Measurements from ENCODE around the gene NRXN3. TPM values are rescaled to one million over a fixed set of nuclear protein-coding genes. Genes with fewer than 3 reads are reported as not detected.

The NRXN3 gene
- total and polyA plus RNA-seq, 2 donors (not counting 1 experiment from before 2014, with no cell fraction given) = not detected

DNA sequence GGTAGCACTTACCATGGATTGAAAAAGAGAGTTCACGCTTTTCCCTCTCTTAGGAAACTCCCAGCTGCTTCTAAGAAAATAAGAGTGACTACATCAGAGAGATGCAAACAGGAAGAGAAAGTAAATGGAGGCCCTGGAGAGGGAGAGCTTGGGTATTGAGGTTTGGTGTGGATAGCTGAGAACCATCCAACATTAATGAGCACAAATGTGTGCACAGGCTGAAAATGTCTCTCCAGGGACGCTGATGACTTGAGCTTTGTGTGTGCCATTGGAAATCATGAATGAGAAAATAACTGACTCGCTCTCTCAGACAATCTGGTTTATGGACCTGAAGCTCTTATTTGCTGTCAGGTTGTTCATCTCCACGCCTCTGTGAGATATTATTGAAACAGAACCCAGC lies 318.8 kb downstream of the NRXN3 start:
- no peak overlapping the region for H3K4me3 ChIP-seq (ENCODE audit: control extremely low read depth in 1 of 5, extremely low read depth in 1 of 5, insufficient read depth in 1 of 5, low read depth in 2 of 5, low read length in 4 of 5)
- ChIA-PET POLR2A (no interaction called here), CTCF (no interaction called here)
- Mint-ChIP-seq H3K27me3 (no peaks in the 10 kb centered on the region), H3K4me1 (no peaks in the 10 kb centered on the region), H3K9me3 (ENCODE audit: insufficient read depth) (no peaks in the 10 kb centered on the region), H3K27ac (no peak overlapping the region), H3K4me3 (no peak overlapping the region)
- H3K27me3 ChIP-seq (replicated peaks in 1 of 4; ENCODE audit: control extremely low read depth in 1 of 4, control insufficient read depth in 3 of 4, insufficient read depth in 4 of 4, low read length in 3 of 4) = no peaks in the 10 kb centered on the region
- 90% methylated on average over 3 of the region's 4 CpGs for WGBS (ENCODE audit: insufficient coverage)
- H3K27ac ChIP-seq (ENCODE audit: low read length in 2 of 2) = no peak overlapping the region
- TF ChIP-seq EZH2 (IDR thresholded peaks at IDR 0.05; ENCODE audit: borderline replicate concordance, insufficient read depth, low read depth, low read length, poor library complexity, severe bottlenecking) = no peak
- TF ChIP-seq, protein P1, sequence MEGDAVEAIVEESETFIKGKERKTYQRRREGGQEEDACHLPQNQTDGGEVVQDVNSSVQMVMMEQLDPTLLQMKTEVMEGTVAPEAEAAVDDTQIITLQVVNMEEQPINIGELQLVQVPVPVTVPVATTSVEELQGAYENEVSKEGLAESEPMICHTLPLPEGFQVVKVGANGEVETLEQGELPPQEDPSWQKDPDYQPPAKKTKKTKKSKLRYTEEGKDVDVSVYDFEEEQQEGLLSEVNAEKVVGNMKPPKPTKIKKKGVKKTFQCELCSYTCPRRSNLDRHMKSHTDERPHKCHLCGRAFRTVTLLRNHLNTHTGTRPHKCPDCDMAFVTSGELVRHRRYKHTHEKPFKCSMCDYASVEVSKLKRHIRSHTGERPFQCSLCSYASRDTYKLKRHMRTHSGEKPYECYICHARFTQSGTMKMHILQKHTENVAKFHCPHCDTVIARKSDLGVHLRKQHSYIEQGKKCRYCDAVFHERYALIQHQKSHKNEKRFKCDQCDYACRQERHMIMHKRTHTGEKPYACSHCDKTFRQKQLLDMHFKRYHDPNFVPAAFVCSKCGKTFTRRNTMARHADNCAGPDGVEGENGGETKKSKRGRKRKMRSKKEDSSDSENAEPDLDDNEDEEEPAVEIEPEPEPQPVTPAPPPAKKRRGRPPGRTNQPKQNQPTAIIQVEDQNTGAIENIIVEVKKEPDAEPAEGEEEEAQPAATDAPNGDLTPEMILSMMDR (IDR thresholded peaks at IDR 0.05) = no peak
- DNase-seq (no peak), ATAC-seq (ENCODE audit: low read depth) (no peak)
- no peak overlapping the region for H3K9ac ChIP-seq (ENCODE audit: low read length)
- H4K20me1 ChIP-seq (ENCODE audit: control insufficient read depth, insufficient read depth, low read length, poor library complexity, severe bottlenecking) = no peaks in the 10 kb centered on the region
- no peaks in the 10 kb centered on the region for H3K36me3 ChIP-seq (replicated peaks in 1 of 2; ENCODE audit: control extremely low read depth in 1 of 2, control insufficient read depth in 1 of 2, extremely low read depth in 1 of 2, insufficient read depth in 2 of 2, low read length in 1 of 2)
- no peaks in the 10 kb centered on the region for H3K4me1 ChIP-seq (ENCODE audit: control insufficient read depth in 2 of 2, insufficient read depth in 2 of 2, low read length in 2 of 2)
- no peaks in the 10 kb centered on the region for H3K9me3 ChIP-seq (ENCODE audit: control extremely low read depth in 1 of 3, control insufficient read depth in 2 of 3, insufficient read depth in 1 of 3, low read length in 2 of 3)
- H3K4me2 ChIP-seq (replicated peaks; ENCODE audit: low read depth, low read length, poor library complexity, severe bottlenecking) = no peak overlapping the region
- intact Hi-C loops (cut with micrococcal nuclease) = no loop called here
- H3K79me2 ChIP-seq (ENCODE audit: control insufficient read depth, insufficient read depth, low read length) = no peaks in the 10 kb centered on the region
- no peak overlapping the region for H2AFZ ChIP-seq (ENCODE audit: insufficient read depth, low read depth, low read length, poor library complexity, severe bottlenecking)

DNA sequence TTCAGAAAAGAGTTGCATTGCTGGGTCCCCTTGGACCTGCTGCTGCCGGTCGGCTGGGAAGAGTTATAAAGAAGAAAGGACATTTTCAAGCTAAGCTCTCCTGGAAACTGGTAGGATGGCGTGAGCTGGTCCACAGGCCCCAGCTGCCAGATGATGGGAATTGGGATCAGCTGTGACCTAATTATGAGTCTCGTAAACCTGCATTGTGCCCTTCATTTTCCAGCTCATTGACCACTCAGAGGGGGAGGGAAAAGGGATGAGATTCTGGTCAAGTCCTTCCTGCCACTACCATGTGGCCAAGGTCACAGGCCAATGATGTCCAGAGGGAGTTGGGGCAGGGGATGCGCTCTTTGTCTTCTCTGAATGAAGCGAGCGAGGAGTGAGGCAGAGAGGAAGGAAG lies 320.9 kb downstream of the NRXN3 start:
- H3K27ac ChIP-seq (ENCODE audit: low read length in 2 of 2) = no peak overlapping the region
- Mint-ChIP-seq H3K27ac (no peak overlapping the region), H3K4me1 (no peaks in the 10 kb centered on the region), H3K4me3 (no peak overlapping the region), H3K9me3 (ENCODE audit: insufficient read depth) (no peaks in the 10 kb centered on the region), H3K27me3 (no peaks in the 10 kb centered on the region)
- no peak overlapping the region for H3K4me3 ChIP-seq (ENCODE audit: control extremely low read depth in 1 of 5, extremely low read depth in 1 of 5, insufficient read depth in 1 of 5, low read depth in 2 of 5, low read length in 4 of 5)
- H2AFZ ChIP-seq (ENCODE audit: insufficient read depth, low read depth, low read length, poor library complexity, severe bottlenecking) = no peak overlapping the region
- H3K27me3 ChIP-seq (replicated peaks in 1 of 4; ENCODE audit: control extremely low read depth in 1 of 4, control insufficient read depth in 3 of 4, insufficient read depth in 4 of 4, low read length in 3 of 4) = peaks cover 0 to 3% (median 0%) of the 10 kb centered on the region in 4 experiments
- CTCF ChIA-PET = no interaction called here
- no peak overlapping the region for H3K4me2 ChIP-seq (replicated peaks; ENCODE audit: low read depth, low read length, poor library complexity, severe bottlenecking)
- TF ChIP-seq, protein P1 (IDR thresholded peaks at IDR 0.05) = no peak
- TF ChIP-seq EZH2 (IDR thresholded peaks at IDR 0.05; ENCODE audit: borderline replicate concordance, insufficient read depth, low read depth, low read length, poor library complexity, severe bottlenecking) = no peak
- H3K79me2 ChIP-seq (ENCODE audit: control insufficient read depth, insufficient read depth, low read length) = no peaks in the 10 kb centered on the region
- H3K36me3 ChIP-seq (replicated peaks in 1 of 2; ENCODE audit: control extremely low read depth in 1 of 2, control insufficient read depth in 1 of 2, extremely low read depth in 1 of 2, insufficient read depth in 2 of 2, low read length in 1 of 2) = no peaks in the 10 kb centered on the region
- H4K20me1 ChIP-seq (ENCODE audit: control insufficient read depth, insufficient read depth, low read length, poor library complexity, severe bottlenecking) = no peaks in the 10 kb centered on the region
- no peak for ATAC-seq (ENCODE audit: low read depth)
- intact Hi-C loops (cut with micrococcal nuclease) = no loop called here
- POLR2A ChIA-PET = no interaction called here
- no peaks in the 10 kb centered on the region for H3K4me1 ChIP-seq (ENCODE audit: control insufficient read depth in 2 of 2, insufficient read depth in 2 of 2, low read length in 2 of 2)
- WGBS (ENCODE audit: insufficient coverage) = 69% methylated on average over 4 of the region's 7 CpGs
- DNase-seq = no peak
- H3K9ac ChIP-seq (ENCODE audit: low read length) = no peak overlapping the region
- no peaks in the 10 kb centered on the region for H3K9me3 ChIP-seq (ENCODE audit: control extremely low read depth in 1 of 3, control insufficient read depth in 2 of 3, insufficient read depth in 1 of 3, low read length in 2 of 3)
